Measurements from ENCODE around the gene PGBD5. TPM values are rescaled to one million over a fixed set of nuclear protein-coding genes. Genes with fewer than 3 reads are reported as not detected.
"Not testable (repeated sequence)": the region's sequence is repeated elsewhere in the genome, so short reads cannot be mapped to it uniquely, and the experiment has no call there.

Gene PGBD5, protein sequence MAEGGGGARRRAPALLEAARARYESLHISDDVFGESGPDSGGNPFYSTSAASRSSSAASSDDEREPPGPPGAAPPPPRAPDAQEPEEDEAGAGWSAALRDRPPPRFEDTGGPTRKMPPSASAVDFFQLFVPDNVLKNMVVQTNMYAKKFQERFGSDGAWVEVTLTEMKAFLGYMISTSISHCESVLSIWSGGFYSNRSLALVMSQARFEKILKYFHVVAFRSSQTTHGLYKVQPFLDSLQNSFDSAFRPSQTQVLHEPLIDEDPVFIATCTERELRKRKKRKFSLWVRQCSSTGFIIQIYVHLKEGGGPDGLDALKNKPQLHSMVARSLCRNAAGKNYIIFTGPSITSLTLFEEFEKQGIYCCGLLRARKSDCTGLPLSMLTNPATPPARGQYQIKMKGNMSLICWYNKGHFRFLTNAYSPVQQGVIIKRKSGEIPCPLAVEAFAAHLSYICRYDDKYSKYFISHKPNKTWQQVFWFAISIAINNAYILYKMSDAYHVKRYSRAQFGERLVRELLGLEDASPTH
- polyA plus RNA-seq, result not detected

DNA sequence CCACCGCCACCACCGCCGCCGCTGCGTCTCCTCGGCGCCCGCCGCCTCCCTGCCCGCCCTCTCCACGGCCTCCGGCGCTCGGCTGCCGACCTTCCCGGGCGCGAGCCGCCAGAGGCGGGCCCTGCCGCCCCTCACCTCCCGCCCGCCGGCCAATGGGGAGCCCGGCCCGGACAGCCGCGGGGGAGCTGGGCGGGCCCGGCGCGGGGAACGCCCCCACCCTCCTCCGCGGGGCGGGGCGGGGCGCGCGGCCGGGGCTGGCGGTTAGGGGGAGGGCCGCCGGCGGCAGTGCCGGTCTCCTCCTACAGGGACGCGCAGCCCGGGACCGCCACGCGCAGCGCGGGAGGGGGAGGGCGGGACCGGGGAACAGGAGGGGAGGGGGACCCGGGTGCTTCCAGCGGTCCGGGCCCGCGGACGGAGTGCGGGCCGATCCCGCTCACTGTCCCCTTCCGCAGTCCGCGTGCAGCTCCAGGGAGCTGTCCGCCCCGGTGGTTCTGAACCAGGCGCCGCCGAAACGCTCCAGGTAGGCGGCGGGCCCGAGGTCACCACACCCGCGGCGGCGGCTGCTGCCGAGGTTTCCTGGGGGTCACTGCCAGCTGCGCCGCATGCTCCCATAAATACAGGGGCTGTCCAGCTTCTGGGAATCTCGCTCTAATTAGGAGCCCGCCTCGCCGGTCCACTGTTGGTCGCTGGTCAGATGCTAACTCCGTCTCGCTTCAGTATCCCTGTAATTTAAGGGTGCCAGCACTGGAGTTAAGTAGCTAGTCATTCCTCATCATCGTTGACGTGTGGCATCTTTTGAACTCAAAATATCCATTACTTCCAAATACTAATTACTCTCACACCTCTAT lies at the start of gene PGBD5:
TSS of gene PGBD5 (minus strand) at position 87 of the 848 bp plus-strand sequence. CDS start 404 bp downstream, outside the sequence.
- Mint-ChIP-seq H3K27me3 (peaks cover 47% of the 10 kb centered on the region), H3K27ac (peak within 1 kb of the TSS in 2 of 3 donors; percentile 78 to 84), H3K4me1 (peaks cover 3 to 8% (median 6%) of the 10 kb centered on the region in 3 donors), H3K36me3 (no peaks in the 10 kb centered on the region), H3K9me3 (peaks cover 3 to 6% (median 4%) of the 10 kb centered on the region in 3 donors), H3K4me3 (peak within 1 kb of the TSS; percentile 58 to 79 (median 74))

DNA sequence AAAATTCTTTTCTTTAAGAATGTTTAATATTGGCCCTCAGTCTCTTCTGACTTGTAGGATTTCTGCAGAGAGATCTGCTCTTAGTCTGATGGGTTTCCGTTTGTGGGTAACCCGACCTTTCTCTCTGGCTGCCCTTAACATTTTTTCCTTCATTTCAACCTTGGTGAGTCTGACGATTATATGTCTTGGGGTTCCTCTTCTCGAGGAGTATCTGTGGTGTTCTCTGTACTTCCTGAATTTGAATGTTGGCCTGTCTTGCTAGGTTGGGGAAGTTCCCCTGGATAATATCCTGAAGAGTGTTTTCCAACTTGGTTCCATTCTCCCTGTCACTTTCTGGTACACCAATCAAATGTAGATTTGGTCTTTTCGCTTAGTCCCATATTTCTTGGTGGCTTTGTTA lies 48.8 kb upstream of the PGBD5 start:
- not testable (repeated sequence) for H3K4me1 Mint-ChIP-seq, H3K36me3 Mint-ChIP-seq, H3K27me3 Mint-ChIP-seq, H3K27ac Mint-ChIP-seq, H3K4me3 Mint-ChIP-seq
- H3K9me3 Mint-ChIP-seq, result peaks cover 6 to 10% (median 9%) of the 10 kb centered on the region in 3 donors

DNA sequence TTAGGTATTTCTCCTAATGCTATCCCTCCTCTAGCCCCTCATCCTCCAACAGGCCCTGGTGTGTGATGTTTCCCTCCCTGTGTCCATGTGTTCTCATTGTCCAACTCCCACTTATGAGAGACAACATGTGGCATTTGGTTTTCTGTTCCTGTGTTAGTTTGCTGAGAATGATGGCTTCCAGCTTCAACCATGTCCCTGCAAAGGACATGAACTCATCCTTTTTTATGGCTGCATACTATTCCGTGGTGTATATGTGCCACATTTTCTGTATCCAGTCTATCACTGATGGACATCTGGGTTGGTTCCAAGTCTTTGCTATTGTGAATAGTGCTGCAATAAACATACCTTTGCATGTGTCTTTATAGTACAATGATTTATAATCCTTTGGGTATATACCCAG lies 44.6 kb upstream of the PGBD5 start:
- H3K27me3 Mint-ChIP-seq, H3K4me3 Mint-ChIP-seq, H3K4me1 Mint-ChIP-seq, H3K27ac Mint-ChIP-seq, H3K36me3 Mint-ChIP-seq: not testable (repeated sequence)
- peaks cover 0 to 14% (median 5%) of the 10 kb centered on the region in 3 donors for H3K9me3 Mint-ChIP-seq

DNA sequence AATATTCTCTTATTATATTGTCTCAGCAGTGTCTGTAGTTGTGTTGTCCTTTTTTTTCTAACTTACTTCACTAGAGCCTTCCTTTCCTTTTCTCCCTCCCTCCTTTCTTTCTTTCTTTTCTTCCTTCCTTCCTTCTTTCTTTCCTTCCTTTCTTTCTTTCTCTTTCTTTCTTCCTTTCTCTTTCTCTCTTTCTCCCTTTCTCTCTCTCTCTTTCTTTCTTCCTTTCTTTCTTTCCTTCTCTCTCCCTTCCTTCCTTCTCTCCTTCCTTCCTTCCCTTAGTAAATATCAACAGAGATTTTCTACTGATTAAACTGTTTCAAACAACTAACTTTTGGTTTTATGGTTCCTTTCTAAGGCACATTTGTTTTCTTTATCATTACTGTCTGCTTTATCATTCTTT lies 43.1 kb upstream of the PGBD5 start:
- Mint-ChIP-seq H3K27ac (no peak overlapping the region), H3K4me3 (no peak overlapping the region), H3K4me1 (no peaks in the 10 kb centered on the region), H3K9me3 (peaks cover 0 to 11% (median 0%) of the 10 kb centered on the region in 3 donors), H3K27me3 (peaks cover 2% of the 10 kb centered on the region), H3K36me3 (peaks cover 4% of the 10 kb centered on the region)

DNA sequence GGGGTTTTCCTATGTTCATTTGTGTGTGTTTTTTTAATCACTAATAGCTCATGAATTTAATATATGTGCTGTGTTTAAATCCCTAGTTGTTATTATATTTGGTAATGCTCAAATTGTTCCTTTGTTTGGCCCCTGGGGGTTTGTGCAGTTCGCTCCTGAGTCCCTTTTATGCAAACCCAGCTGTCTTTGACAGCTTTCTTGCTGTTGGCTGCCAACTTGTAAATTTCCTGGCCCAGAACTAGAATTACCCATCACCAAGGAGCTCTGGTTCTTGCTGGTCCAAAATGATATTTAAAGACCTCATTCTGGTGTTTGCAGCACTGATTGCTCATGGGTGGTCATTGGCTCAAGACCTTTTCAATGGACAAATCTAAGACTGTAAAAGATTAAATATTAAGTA lies 39.6 kb upstream of the PGBD5 start:
- no peaks in the 10 kb centered on the region for H3K4me1 Mint-ChIP-seq
- no peak overlapping the region for H3K27ac Mint-ChIP-seq
- H3K27me3 Mint-ChIP-seq, result no peaks in the 10 kb centered on the region
- H3K9me3 Mint-ChIP-seq, result peaks cover 0 to 4% (median 0%) of the 10 kb centered on the region in 3 donors
- H3K36me3 Mint-ChIP-seq, result no peaks in the 10 kb centered on the region
- no peak overlapping the region for H3K4me3 Mint-ChIP-seq

DNA sequence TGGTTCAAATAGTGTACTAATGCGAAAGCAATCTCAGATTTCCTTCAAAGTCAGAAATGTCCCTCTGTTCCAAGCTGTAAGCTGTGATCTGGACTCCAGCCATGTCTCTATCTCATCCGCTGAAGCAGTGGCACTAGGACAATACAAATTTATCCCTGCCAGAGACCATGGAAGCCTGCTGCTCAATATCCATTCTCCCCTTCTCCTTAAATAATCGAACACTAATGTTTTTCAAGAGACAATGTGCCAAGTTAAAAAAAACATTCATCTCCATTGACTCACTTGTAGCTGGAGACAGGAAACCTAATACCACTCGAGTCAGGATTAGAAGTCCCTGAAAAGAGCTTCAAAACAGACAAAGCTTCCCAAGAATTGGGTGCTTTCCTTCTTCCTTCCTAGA lies 38.5 kb upstream of the PGBD5 start:
- Mint-ChIP-seq H3K4me1 (no peaks in the 10 kb centered on the region), H3K27me3 (peaks cover 3% of the 10 kb centered on the region), H3K36me3 (no peaks in the 10 kb centered on the region), H3K4me3 (no peak overlapping the region), H3K27ac (no peak overlapping the region), H3K9me3 (peaks cover 0 to 4% (median 0%) of the 10 kb centered on the region in 3 donors)

DNA sequence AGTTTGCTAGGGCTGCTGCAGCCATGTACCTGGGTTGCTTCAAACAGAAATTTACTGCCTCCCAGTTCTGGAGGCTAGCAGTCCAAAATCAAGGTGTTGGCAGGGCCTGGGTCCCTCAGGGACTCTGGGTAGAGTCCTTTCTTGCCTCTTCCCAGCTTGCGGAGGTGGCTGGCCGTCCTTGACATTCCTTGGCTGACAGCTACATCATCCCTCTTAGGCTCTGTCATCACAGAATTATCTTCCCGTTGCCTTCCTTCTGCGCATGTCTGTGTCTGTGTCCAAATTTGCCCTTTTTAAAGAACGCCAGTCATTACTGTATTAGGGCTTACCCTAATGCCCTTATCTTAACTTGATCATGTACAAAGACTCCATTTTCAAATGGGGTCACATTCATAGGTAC lies 37.6 kb upstream of the PGBD5 start:
- no peak overlapping the region for H3K4me3 Mint-ChIP-seq
- H3K27me3 Mint-ChIP-seq, result peaks cover 3% of the 10 kb centered on the region
- H3K4me1 Mint-ChIP-seq, result peaks cover 0 to 2% (median 0%) of the 10 kb centered on the region in 3 donors
- H3K27ac Mint-ChIP-seq, result no peak overlapping the region
- peaks cover 0 to 2% (median 0%) of the 10 kb centered on the region in 3 donors for H3K9me3 Mint-ChIP-seq
- H3K36me3 Mint-ChIP-seq, result no peaks in the 10 kb centered on the region

DNA sequence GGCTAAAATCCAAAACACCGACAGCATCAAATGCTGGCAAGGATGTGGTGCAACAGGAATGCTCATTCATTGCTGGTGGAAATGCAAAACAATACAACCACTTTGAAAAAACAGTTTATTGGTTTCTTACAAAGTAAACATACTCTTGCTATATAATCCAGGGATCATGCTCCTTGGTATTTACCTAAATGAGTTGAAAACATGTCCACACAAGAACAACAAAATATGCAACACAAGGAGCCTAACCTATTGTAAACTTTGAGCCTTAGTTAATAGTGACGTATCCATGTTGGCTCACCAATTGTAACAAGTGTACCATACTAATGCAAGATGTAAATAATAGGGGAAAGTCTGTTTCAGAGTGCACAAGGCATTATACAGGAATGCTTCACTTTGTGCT lies 37.2 kb upstream of the PGBD5 start:
- no peak overlapping the region for H3K4me3 Mint-ChIP-seq
- no peaks in the 10 kb centered on the region for H3K36me3 Mint-ChIP-seq

DNA sequence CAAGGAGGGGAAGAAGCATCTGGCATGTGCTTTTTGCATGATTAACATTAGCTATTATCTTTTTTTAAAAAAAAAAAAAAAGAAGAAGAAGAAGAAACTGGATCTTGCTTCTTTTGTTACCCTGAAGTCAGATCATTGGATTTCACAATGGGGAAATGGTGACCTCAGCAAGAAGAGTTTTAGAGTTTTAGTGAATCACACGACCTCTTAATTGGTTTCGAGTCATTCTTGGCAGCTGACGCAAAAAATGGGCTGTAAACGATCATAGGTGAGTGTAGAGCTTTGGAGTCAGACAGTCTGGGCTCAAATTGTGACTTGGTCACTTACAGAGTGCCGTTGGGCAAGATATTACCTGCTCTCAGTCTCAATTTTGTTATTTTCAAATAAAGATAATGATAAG lies 33.3 kb upstream of the PGBD5 start:
- no peak overlapping the region for H3K4me3 Mint-ChIP-seq
- peaks cover 7% of the 10 kb centered on the region for H3K27me3 Mint-ChIP-seq
- H3K27ac Mint-ChIP-seq, result no peak overlapping the region
- no peaks in the 10 kb centered on the region for H3K9me3 Mint-ChIP-seq
- peaks cover 0 to 6% (median 0%) of the 10 kb centered on the region in 3 donors for H3K4me1 Mint-ChIP-seq
- no peaks in the 10 kb centered on the region for H3K36me3 Mint-ChIP-seq

More for the DNA sequence above, 37.2 kb upstream of the PGBD5 start:
- no peak overlapping the region for H3K27ac Mint-ChIP-seq
- H3K4me1 Mint-ChIP-seq, result peaks cover 0 to 6% (median 0%) of the 10 kb centered on the region in 3 donors
- peaks cover 3% of the 10 kb centered on the region for H3K27me3 Mint-ChIP-seq
- H3K9me3 Mint-ChIP-seq, result peaks cover 0 to 2% (median 0%) of the 10 kb centered on the region in 3 donors

DNA sequence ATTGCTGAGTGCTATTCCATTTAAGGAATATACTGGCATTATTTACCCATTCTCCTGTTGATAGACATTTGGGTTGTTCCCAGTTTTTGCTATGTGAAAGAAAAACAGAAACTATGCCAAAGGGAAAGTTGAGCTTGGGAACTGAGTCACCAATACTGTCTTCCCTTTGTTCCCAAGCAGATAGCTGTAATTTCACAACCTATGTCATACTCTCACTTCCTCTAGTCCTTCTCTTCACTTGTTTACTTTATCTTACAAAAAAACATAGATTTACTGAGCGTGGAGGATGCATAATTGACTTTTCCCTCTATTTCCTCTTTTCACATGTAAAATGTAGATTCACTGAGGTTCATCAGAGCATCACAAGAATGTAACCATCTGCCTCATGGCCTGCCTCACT lies 32.4 kb upstream of the PGBD5 start:
- H3K27me3 Mint-ChIP-seq, result peaks cover 7% of the 10 kb centered on the region
- H3K4me3 Mint-ChIP-seq, result no peak overlapping the region
- peaks cover 0 to 6% (median under 1%) of the 10 kb centered on the region in 3 donors for H3K4me1 Mint-ChIP-seq
- no peaks in the 10 kb centered on the region for H3K9me3 Mint-ChIP-seq
- H3K27ac Mint-ChIP-seq, result peak overlapping the region in 1 of 3 donors; percentile 55
- no peaks in the 10 kb centered on the region for H3K36me3 Mint-ChIP-seq

DNA sequence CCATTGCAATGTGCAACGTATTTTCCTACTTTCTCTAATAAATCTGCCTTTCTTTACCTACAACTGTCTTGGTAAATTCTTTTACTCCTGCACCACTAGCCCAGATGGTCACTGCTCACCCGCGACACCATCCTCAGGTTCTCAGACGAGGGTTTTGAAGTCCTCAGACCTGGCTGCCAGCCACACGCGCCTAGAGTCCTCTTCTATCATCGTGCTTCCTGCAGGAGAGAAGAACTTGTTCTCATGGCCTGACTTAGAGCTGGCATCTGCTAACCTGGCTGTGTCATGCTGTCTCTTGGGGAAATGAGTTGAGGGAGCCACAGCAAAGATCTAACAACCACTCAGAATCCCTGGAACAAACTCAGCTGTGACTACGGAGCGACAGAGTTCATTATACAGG lies 30.3 kb upstream of the PGBD5 start:
- Mint-ChIP-seq H3K4me3 (no peak overlapping the region), H3K36me3 (no peaks in the 10 kb centered on the region), H3K9me3 (no peaks in the 10 kb centered on the region), H3K27me3 (peaks cover 10% of the 10 kb centered on the region), H3K4me1 (peaks cover 0 to 7% (median 4%) of the 10 kb centered on the region in 3 donors), H3K27ac (no peak overlapping the region)

DNA sequence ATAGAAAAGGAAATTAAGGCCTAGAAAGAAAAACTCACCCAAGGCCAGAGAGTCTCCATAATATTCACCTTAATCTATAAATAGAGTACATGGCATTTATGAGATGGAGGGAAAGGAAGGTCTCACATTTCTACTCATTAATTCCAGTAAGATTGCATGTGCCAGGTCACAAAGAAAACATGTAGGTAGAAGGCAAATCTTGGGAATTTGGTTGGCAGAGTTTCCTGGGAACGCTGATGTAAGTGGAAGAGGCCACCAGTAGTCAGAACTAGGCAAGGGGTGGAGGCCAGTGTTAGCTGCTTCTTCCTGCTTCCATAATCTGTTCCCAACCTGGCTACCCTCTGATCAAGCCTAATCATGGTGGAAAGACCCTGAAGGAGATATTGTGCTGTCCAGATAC lies 29.2 kb upstream of the PGBD5 start:
- Mint-ChIP-seq H3K27me3 (peaks cover 9% of the 10 kb centered on the region), H3K9me3 (no peaks in the 10 kb centered on the region), H3K4me3 (no peak overlapping the region), H3K4me1 (peaks cover 0 to 7% (median 4%) of the 10 kb centered on the region in 3 donors), H3K27ac (no peak overlapping the region), H3K36me3 (no peaks in the 10 kb centered on the region)

DNA sequence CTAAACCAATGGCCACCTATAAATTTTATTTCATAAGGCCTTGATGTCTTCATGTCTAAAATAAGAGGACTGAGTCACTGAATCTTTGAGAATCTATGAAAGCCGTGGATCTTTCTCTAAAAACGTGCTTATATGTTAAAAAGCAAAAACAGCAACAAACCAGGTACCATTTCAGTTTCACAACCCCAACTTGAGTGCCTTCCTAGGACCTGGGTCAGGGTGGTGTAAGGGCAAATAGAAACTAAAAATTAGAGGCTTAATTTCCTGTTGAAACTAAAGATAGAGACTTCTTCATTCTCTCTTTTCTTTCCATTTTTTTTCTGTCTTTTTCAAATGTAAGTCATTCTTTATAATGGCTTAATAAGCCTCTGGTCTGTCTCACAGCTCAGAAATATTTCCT lies 27.2 kb upstream of the PGBD5 start:
- H3K9me3 Mint-ChIP-seq, result peaks cover 0 to under 1% (median 0%) of the 10 kb centered on the region in 3 donors
- H3K36me3 Mint-ChIP-seq, result no peaks in the 10 kb centered on the region
- H3K27me3 Mint-ChIP-seq, result peaks cover 6% of the 10 kb centered on the region
- H3K4me3 Mint-ChIP-seq, result no peak overlapping the region
- no peak overlapping the region for H3K27ac Mint-ChIP-seq
- peaks cover 0 to 4% (median 2%) of the 10 kb centered on the region in 3 donors for H3K4me1 Mint-ChIP-seq

DNA sequence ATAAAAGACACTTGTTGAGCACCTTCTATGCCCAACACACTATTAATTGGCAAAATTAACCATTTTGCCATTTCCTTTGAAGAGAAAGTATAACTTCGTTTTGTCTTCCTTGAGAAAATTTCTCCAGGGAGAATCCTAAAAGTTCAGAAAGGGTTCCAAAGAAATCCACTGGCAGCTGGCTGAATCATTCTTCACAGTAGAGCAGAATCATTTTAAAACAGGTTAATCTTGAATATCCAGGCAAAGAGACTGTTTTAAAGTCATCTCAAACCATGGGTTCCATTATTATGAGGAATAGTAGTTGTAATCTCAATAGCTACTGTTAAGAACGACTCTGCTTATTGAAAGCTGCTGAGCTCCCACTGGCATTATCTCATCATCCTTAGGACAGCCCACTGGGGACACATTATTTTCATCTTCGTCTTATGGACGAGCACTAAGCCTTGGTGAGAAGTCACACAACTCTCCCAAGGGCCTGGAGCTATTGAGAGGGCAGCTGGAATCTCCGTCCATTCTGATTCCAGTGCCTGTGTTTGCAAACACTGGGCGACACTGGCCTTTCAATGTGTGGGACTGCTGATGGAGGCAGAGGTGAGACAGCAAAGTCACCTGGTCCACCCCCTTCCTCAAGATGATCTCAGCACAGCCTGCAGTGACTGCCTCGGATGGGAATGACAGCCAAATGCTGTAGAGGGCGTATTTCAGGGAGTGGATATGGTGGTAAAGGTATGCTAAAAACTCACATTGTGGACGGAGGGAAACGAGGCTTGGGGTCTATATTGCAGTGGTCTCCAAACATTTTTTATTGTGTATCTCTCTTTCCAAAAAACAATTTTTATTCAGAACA lies 15.3 kb upstream of the PGBD5 start:
- Mint-ChIP-seq H3K4me3 (no peak overlapping the region), H3K9me3 (peaks cover 3 to 13% (median 10%) of the 10 kb centered on the region in 3 donors), H3K27ac (no peak overlapping the region), H3K36me3 (no peaks in the 10 kb centered on the region), H3K27me3 (peaks cover 3% of the 10 kb centered on the region), H3K4me1 (no peaks in the 10 kb centered on the region)

Measured in IgD-negative memory B cell (primary cell).